ENCODE measurements around the gene TMEM9. TPM values are rescaled to one million over a fixed set of nuclear protein-coding genes. Genes with fewer than 3 reads are reported as not detected.

TMEM9 gene
- total RNA-seq, 2 experiments from 2014 or later, result 16.8 to 19.8 TPM

DNA sequence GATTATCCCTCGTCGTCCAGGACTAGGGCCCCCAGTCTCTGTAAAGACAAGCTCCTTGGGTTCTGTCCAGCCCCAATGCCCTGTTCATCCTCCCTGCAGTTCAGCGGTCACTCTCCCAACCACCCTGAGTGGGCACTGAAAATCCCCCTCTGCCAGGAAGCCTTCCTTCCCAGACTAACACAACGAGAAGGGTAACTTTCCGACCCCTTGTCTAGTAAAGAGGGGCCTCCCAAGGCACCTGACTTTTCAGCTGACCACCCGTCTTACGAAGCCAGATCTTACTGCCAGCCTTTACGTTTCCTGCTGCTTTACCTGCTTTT is 13.4 kb downstream of the TMEM9 start:
- no peaks in the 10 kb centered on the region for H3K27me3 Mint-ChIP-seq
- H3K4me3 Mint-ChIP-seq, result no peak overlapping the region
- H3K36me3 Mint-ChIP-seq (ENCODE audit: low read depth), result no peaks in the 10 kb centered on the region
- no peak for DNase-seq
- no peaks in the 10 kb centered on the region for H3K4me1 Mint-ChIP-seq
- H3K9me3 Mint-ChIP-seq, result no peaks in the 10 kb centered on the region
- CTCF ChIA-PET, result interaction anchor here (1.2 kb wide), 1 partner anchor 9 kb away, joined by 3 read pairs; no protein-coding TSS in a partner anchor
- H3K27ac Mint-ChIP-seq, result no peak overlapping the region
- POLR2A ChIA-PET, result no interaction called here

DNA sequence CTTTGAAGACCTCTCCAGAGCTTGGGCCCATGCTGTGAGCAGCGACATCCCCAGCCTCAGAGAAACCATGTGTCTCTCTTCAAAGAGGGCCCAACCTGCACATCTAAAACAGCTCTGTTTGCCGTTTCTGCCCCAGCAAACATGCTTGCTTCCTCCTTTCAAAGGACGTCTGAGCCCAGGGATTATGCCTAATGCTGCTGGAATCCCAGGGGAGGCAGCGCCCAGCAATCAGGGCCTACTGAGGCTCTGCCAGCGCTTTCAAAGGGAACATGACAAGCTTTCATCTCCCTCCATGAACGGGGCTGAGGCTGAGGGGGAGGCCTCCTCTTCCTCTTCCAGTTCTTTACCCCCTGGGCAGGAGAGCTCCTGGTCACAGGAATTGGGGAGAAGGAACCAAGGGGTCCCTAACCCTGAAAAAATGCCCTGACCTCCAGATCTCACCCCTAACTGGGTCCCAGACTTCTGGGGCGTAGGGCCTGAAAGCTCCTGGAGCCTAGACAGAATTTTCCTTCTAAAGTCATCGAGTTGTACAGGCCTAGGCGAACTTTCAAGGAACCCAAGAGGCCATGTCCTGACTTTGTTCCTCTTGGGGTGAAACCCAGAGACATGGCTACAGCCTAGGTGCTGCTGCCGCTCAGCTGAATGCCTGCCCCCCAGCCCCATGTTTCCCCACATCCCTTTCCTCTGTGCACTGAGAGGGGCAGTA is 13.9 kb downstream of the TMEM9 start:
- no peak overlapping the region for H3K4me3 Mint-ChIP-seq
- ChIA-PET POLR2A (no interaction called here), CTCF (interaction anchor here (1.2 kb wide), 1 partner anchor 10 kb away, joined by 3 read pairs; no protein-coding TSS in a partner anchor)
- H3K36me3 Mint-ChIP-seq (ENCODE audit: low read depth), result no peaks in the 10 kb centered on the region
- no peaks in the 10 kb centered on the region for H3K4me1 Mint-ChIP-seq
- H3K27me3 Mint-ChIP-seq, result no peaks in the 10 kb centered on the region
- DNase-seq, result no peak
- no peaks in the 10 kb centered on the region for H3K9me3 Mint-ChIP-seq
- H3K27ac Mint-ChIP-seq, result no peak overlapping the region

DNA sequence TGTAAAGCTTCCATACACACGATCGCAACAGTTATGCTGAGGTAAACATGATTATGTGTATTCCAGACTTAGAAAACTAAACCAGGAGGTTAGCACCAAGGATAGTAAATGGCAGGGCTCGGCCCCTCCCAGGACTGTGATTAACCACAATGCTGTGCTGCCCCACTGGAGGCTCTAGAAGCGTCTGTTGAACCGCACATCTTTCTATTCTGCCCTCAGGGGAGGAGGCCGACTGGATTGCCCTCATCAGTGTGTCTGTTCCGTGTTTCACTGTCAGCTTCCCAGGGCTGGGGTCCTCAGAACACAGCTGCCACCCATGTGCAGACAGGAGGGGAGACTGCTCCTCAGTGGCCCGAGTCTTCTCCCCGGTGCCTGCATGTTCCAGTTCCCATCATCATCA is 14.5 kb downstream of the TMEM9 start:
- H3K36me3 Mint-ChIP-seq (ENCODE audit: low read depth), result no peaks in the 10 kb centered on the region
- no peaks in the 10 kb centered on the region for H3K9me3 Mint-ChIP-seq
- no peak for DNase-seq
- ChIA-PET POLR2A (no interaction called here), CTCF (no interaction called here)
- H3K4me3 Mint-ChIP-seq, result no peak overlapping the region
- no peak overlapping the region for H3K27ac Mint-ChIP-seq
- no peaks in the 10 kb centered on the region for H3K4me1 Mint-ChIP-seq
- no peaks in the 10 kb centered on the region for H3K27me3 Mint-ChIP-seq

DNA sequence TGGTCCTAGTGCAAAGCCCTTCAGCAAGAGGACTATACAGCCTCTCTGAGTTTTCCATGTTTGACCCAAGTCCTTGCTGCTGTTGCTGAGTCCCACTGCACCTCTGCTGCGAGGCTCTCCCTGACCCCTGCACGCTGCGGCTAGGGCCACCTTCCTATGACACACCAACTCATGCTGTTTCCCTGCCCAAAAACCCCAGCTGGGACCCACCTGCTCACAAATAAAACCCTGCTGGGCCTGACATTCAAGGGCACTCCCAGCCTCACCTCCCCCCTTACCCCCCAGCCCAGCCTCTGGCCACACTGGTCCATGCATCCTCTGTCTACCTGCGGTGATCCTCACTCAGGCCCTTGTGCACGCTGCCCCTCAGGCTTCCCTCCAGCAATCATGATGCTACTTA is 15.0 kb downstream of the TMEM9 start:
- Mint-ChIP-seq H3K27me3 (no peaks in the 10 kb centered on the region), H3K9me3 (no peaks in the 10 kb centered on the region), H3K36me3 (ENCODE audit: low read depth) (no peaks in the 10 kb centered on the region), H3K4me3 (no peak overlapping the region), H3K27ac (no peak overlapping the region), H3K4me1 (no peaks in the 10 kb centered on the region)
- CTCF ChIA-PET, result no interaction called here
- DNase-seq, result no peak
- POLR2A ChIA-PET, result no interaction called here

DNA sequence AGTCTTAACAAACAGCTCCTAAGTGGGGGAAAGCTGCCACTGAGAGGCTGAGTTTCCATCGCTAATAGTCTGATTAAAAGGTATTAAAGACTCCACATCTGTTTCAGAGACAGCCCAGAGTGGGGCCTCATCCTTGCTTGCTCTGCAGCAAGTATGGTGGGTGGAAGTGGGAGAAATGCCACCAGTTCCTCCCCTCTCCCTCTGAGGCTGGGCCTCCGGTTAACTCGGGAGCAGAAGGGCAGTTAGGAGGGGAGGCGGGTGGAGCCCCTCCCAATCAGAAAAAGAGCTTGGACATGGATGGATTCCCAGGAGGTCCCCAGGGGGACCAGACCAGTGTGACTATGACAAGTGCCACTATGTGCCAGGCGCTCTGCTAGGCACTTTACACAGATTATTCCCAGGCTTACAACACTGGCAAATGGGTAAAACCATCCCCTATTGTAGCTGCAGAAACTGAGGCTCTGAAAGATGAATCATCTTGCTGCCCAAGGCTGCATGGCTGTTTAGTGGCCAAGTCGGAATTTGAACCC is 15.9 kb downstream of the TMEM9 start:
- DNase-seq, result no peak
- Mint-ChIP-seq H3K9me3 (no peaks in the 10 kb centered on the region), H3K4me3 (no peak overlapping the region), H3K27ac (no peak overlapping the region), H3K36me3 (ENCODE audit: low read depth) (no peaks in the 10 kb centered on the region), H3K4me1 (no peaks in the 10 kb centered on the region), H3K27me3 (no peaks in the 10 kb centered on the region)
- ChIA-PET CTCF (interaction anchor here (1.0 kb wide), 1 partner anchor 19 kb away, joined by 4 read pairs; no protein-coding TSS in a partner anchor), POLR2A (interaction anchor here (1.0 kb wide), 1 partner anchor 8 kb away, joined by 3 read pairs; no protein-coding TSS in a partner anchor)

DNA sequence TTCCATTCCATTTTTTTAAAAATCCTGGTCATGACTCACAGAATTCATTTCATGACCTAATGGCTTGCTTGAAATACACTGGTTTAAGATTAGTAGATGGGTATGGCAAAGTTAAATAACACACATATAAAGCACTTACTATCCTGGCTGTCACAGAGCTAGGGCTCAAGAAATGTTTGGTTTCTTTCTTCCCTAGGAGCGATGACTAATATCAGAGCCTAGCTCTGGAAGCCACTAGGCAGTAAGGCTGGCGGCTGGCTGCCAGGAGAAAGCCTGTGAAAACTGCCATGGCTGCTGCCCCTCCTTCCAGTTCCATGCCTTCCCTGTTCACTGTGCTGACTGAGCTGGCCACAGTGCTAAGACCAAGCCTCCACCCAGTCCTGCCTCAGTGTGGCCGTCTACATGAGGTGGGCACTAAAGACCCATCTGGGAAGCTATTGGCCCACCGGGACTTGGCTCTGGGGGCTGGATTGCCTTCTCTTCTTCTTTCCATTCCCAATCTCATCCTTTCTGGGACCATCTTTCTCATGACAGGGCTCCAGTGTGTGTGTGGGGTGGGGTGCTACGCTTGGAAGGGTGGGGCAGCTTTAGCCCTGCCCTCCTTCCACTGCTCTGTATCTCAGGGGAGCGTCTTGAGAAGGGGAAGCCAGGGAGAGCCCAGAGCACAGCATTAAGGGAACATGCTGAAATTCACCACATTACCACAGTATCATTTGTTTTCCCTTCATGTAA is 16.5 kb downstream of the TMEM9 start:
- no peaks in the 10 kb centered on the region for H3K36me3 Mint-ChIP-seq (ENCODE audit: low read depth)
- H3K4me1 Mint-ChIP-seq, result no peaks in the 10 kb centered on the region
- no peaks in the 10 kb centered on the region for H3K9me3 Mint-ChIP-seq
- no peak overlapping the region for H3K27ac Mint-ChIP-seq
- DNase-seq, result no peak
- POLR2A ChIA-PET, result interaction anchor here (1.0 kb wide), 1 partner anchor 9 kb away, joined by 3 read pairs; no protein-coding TSS in a partner anchor
- H3K27me3 Mint-ChIP-seq, result no peaks in the 10 kb centered on the region
- no peak overlapping the region for H3K4me3 Mint-ChIP-seq
- CTCF ChIA-PET, result interaction anchor here (1.0 kb wide), 1 partner anchor 19 kb away, joined by 4 read pairs; no protein-coding TSS in a partner anchor

DNA sequence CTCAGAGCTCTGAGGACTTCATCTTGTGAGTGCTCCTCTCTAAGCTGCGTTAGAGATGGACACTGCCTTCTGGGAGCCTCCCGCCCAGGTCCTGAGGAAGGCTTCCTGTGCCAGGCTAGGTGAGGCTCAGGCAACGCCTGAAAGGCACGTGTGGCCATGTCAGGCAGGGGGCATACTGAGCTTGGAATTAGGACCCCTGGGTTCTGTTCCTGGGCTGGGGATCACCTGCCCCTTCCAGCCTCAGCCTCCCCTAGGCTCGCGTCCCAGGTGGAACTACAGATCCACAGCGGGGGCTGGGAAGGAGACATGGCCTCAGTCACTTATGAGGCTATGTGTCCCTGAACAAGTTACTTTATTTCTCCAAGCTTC is 17.3 kb downstream of the TMEM9 start:
- POLR2A ChIA-PET, result interaction anchor here (0.6 kb wide), 1 partner anchor 70 kb away, joined by 3 read pairs; no protein-coding TSS in a partner anchor
- no peaks in the 10 kb centered on the region for H3K9me3 Mint-ChIP-seq
- H3K27ac Mint-ChIP-seq, result no peak overlapping the region
- no peaks in the 10 kb centered on the region for H3K27me3 Mint-ChIP-seq
- no peaks in the 10 kb centered on the region for H3K36me3 Mint-ChIP-seq (ENCODE audit: low read depth)
- no peak for DNase-seq
- CTCF ChIA-PET, result no interaction called here
- H3K4me3 Mint-ChIP-seq, result no peak overlapping the region
- H3K4me1 Mint-ChIP-seq, result no peaks in the 10 kb centered on the region

DNA sequence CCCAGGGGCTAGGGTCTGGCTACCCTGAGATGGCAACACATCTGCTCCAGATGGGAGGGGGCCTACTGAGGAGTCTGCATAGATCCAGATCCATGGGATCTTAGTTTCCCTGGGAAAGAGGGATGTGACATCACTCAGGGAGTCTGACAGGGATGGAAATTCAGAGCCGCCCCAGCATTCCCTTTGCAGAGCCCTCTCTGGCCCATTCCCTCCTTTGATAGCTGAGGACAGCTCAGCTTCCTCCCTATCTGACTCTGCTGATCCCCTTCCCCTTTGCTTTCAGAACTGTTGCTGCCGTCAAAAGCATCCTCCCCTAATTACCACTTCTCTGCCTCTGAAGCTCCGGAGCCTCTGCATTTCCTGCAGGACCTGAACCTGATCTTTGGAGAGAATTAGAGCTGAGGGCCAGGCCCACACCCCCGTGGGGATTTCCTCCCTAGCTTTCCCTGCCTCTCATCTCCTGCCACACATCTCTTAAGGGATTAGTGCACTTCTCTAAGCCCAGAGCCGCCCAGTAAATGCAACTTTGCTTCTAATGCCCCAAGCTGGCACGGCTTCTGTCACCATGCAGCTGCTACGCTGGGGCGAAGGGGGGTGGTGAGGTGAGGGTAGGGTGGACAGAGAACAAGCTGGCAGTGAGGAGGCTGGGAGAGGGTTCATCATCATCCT is 17.8 kb downstream of the TMEM9 start:
- Mint-ChIP-seq H3K36me3 (ENCODE audit: low read depth) (no peaks in the 10 kb centered on the region), H3K27ac (no peak overlapping the region), H3K9me3 (no peaks in the 10 kb centered on the region), H3K4me1 (no peaks in the 10 kb centered on the region), H3K27me3 (no peaks in the 10 kb centered on the region), H3K4me3 (no peak overlapping the region)
- ChIA-PET POLR2A (interaction anchor here (0.6 kb wide), 1 partner anchor 69 kb away, joined by 3 read pairs; no protein-coding TSS in a partner anchor), CTCF (no interaction called here)
- DNase-seq, result no peak

DNA sequence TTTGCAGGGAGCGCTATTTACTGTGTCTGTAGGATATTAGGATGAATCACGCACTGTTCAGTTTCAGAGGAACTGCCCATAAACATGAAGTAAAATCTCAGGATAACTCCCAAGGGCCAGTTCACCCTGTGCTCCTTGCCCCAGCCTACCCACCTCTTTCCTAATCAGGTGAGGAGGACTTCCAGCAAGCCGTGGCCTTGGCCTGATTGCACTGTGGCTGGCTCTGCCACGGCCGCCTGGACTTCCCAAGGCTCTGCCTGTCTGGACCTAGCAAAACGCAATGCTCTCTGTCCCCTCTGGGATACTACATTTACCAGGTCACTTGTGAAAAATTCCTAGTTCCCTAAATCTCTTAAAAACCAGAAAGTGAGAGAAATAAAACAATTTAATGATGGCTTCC is 19.9 kb downstream of the TMEM9 start:
- H3K4me3 Mint-ChIP-seq, result no peak overlapping the region
- no peaks in the 10 kb centered on the region for H3K36me3 Mint-ChIP-seq (ENCODE audit: low read depth)
- ChIA-PET CTCF (no interaction called here), POLR2A (no interaction called here)
- no peak for DNase-seq
- H3K27ac Mint-ChIP-seq, result no peak overlapping the region
- H3K9me3 Mint-ChIP-seq, result no peaks in the 10 kb centered on the region
- no peaks in the 10 kb centered on the region for H3K27me3 Mint-ChIP-seq
- no peaks in the 10 kb centered on the region for H3K4me1 Mint-ChIP-seq

DNA sequence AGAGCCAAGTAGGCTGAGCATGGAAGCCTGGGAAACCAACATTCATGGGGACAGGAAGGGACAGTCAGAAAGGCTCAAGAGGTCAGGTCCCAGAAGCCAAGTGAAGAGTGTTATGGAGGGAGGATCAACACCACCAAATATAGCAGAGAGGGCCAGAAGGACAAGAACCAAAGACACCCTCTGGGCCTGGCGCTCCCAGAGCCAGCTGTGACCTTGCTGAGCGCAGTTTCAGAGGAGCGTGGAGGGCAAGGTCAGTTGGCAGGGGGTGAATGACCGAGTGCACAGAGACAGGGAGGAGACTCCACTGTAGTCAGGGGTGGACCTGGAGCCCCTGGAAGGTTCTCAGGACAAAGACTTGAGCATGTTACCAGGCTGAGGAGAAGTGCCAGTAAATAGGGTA is 22.9 kb downstream of the TMEM9 start:
- no peaks in the 10 kb centered on the region for H3K9me3 Mint-ChIP-seq
- CTCF ChIA-PET, result no interaction called here
- no peak overlapping the region for H3K4me3 Mint-ChIP-seq
- H3K27me3 Mint-ChIP-seq, result no peaks in the 10 kb centered on the region
- POLR2A ChIA-PET, result no interaction called here
- H3K4me1 Mint-ChIP-seq, result no peaks in the 10 kb centered on the region
- H3K36me3 Mint-ChIP-seq (ENCODE audit: low read depth), result no peaks in the 10 kb centered on the region
- DNase-seq, result no peak
- H3K27ac Mint-ChIP-seq, result no peak overlapping the region

DNA sequence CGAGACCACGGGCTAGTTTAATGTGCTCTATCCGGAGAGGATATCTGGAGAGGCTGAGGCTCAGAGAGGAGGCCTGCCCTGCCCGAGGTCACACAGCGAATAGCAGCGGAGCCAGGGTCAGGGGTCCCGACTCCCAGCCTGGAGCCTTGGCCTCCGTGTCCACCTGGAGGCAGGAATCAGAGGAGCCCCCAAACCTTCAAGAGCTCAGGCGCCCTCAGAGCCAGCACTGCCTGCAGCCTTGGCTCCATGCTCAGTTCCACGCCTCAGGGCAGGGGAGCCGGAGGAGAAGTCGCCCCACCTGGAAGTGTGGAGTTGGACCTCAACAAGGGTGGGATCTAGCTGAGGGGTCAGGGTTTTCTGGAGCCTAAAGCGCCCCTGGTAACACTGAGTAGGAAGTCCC is 25.3 kb downstream of the TMEM9 start:
- no peak overlapping the region for H3K27ac Mint-ChIP-seq
- no peaks in the 10 kb centered on the region for H3K4me1 Mint-ChIP-seq
- no peak for DNase-seq
- ChIA-PET CTCF (no interaction called here), POLR2A (no interaction called here)
- H3K9me3 Mint-ChIP-seq, result no peaks in the 10 kb centered on the region
- no peak overlapping the region for H3K4me3 Mint-ChIP-seq
- H3K27me3 Mint-ChIP-seq, result peaks cover 9% of the 10 kb centered on the region
- H3K36me3 Mint-ChIP-seq (ENCODE audit: low read depth), result no peaks in the 10 kb centered on the region

DNA sequence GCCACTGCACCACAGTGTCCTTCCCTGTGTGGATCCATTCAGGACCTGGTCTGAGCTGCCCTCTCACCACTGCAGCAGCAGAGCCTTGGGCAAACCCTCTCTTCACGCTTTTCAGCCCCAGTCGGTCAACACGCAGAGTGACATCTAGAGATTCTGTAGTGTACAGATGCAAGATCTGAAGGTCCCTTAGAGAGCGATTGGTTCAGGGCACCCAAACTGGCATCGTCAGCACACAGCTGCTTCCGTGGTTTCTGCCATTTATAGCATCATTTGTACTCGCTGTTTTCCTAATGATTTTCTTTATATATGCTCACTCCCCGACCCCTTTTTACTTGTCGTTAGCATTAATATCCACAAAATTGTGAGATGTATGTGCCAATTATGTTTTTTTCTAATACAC is 25.8 kb downstream of the TMEM9 start:
- Mint-ChIP-seq H3K27ac (no peak overlapping the region), H3K9me3 (no peaks in the 10 kb centered on the region), H3K4me3 (no peak overlapping the region), H3K27me3 (peaks cover 12% of the 10 kb centered on the region), H3K36me3 (ENCODE audit: low read depth) (no peaks in the 10 kb centered on the region), H3K4me1 (no peaks in the 10 kb centered on the region)
- DNase-seq, result no peak
- ChIA-PET POLR2A (no interaction called here), CTCF (no interaction called here)

DNA sequence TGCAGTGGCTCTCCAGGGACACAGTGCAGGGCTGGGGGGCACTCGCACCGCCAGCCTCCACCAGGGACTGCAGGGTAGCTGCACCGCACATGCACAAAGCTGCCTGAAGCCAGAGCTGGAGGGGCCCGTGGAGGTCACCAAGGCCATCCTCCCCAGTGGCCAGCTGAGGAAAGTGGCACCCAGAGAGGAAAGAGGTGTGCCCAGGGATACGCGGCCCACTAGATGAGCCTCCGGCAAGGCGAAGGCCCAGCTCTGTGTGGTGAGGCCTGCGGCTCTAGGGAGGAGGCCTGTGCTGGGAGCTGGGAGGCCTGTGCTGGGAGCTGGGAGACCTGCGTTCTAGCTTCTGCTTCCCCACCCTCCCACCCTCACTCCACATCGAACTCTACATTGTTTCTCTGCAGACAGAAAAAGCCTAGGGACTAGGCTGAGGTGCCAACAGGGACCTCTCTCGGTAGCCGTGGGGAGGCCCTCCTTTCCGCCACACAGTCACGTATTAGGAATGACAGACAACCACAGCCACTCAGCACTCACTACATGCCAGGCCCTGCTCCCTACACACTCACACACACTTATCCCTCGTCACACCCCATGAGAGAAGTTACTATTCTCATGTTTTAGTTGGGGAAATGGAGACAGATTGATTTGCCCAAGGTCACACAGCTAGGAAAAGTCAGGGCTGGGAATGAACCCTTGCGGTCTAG is 26.4 kb downstream of the TMEM9 start:
- ChIA-PET POLR2A (no interaction called here), CTCF (no interaction called here)
- Mint-ChIP-seq H3K4me3 (no peak overlapping the region), H3K36me3 (ENCODE audit: low read depth) (no peaks in the 10 kb centered on the region), H3K27ac (no peak overlapping the region), H3K9me3 (no peaks in the 10 kb centered on the region), H3K27me3 (peaks cover 15% of the 10 kb centered on the region), H3K4me1 (no peaks in the 10 kb centered on the region)
- DNase-seq, result no peak
